Measurements from ENCODE around the gene MRPS35.

MRPS35 gene

DNA sequence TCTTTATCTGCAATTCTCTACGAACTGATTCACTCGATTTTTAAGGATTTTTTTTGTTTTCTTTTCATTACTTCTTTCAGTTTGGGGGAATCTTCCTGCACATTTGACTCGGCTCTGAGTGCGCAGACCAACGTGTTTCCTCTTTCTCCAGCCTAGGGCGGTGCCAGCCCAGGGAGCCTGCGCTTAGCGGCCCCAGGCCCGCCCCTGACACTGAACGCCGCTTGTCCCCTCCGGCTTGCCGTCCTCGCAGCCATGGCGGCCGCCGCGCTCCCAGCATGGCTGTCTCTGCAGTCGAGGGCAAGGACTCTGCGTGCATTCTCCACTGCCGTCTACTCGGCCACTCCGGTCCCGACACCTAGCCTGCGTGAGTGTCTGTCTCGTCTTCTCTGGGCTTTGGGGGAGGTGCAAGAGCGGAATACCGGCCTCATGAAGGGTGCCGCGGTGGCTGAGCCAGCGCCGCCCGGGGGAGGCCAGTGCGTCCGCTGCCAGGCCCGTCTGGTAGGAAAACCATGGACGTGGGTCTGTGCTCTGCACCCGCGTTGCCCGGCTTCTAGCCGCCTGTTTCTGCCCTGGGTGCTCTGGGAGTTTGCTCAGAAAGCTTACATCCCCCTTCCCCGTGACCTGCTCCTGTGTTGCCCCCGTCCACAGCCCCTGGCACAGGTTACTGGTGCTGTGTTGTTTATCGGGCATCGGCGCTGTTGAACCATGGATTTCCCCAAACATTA is at the start of gene MRPS35:
Gene MRPS35 (plus strand): TSS at position 241 of the 725 bp plus-strand sequence. CDS start 12 bp downstream, at position 253.
- DNase-seq (ENCODE audit: low spot score) = peak; percentile 92

DNA sequence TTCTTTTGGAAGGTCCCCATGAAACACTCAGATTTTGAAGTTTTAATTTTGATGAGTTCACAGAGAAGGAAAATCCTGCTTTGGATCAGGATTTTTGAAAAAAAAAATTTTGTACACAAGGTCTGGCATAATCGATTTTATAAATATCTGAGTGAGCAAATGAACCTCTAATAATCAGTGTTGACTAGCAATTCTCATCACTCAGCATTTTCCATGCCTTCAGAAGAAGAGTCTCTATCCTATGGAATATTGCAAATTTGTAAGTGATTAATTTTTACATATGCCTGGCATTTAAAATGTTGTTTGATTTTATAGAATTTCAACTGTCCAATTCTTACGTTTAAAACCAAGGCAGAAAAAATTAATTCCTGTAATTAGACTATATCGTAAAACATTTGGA is 44.9 kb upstream of the MRPS35 start:
- Histone ChIP-seq H3K27ac (no peak overlapping the region), H3K4me3 (no peak overlapping the region)
- DNase-seq (ENCODE audit: low spot score) = no peak
- TF ChIP-seq, protein P1, sequence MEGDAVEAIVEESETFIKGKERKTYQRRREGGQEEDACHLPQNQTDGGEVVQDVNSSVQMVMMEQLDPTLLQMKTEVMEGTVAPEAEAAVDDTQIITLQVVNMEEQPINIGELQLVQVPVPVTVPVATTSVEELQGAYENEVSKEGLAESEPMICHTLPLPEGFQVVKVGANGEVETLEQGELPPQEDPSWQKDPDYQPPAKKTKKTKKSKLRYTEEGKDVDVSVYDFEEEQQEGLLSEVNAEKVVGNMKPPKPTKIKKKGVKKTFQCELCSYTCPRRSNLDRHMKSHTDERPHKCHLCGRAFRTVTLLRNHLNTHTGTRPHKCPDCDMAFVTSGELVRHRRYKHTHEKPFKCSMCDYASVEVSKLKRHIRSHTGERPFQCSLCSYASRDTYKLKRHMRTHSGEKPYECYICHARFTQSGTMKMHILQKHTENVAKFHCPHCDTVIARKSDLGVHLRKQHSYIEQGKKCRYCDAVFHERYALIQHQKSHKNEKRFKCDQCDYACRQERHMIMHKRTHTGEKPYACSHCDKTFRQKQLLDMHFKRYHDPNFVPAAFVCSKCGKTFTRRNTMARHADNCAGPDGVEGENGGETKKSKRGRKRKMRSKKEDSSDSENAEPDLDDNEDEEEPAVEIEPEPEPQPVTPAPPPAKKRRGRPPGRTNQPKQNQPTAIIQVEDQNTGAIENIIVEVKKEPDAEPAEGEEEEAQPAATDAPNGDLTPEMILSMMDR (IDR thresholded peaks at IDR 0.05) = no peak

More for the DNA sequence above, at the start of gene MRPS35:
- Histone ChIP-seq H3K4me3 (peak within 1 kb of the TSS; percentile 92), H3K27ac (peak within 1 kb of the TSS; percentile 77 to 84)
- TF ChIP-seq, protein P1 (IDR thresholded peaks at IDR 0.05) = no peak

DNA sequence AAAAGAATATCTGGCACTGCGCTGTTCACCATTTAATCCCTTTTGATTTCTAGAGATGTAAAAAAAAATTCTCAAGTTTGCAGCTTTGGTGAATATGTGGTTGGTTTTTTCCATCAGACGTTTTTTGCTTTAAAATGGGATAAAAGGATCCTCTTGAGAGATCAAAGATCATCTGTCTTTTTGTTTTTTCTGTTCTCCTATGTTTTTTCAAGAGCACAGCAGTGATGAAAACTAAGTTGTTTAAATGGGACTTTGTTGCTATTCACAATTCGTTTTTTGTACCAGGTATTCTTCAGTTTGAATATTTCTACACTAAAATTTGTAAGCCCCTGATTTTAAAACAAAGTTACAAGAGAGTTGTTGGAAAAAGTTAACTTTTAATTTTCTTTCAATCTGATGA is 44.1 kb upstream of the MRPS35 start:
- H3K27ac ChIP-seq = peak overlapping the region in 1 of 2 donors; percentile 69
- TF ChIP-seq, protein P1 (IDR thresholded peaks at IDR 0.05) = no peak
- no peak for DNase-seq (ENCODE audit: low spot score)
- H3K4me3 ChIP-seq = no peak overlapping the region

DNA sequence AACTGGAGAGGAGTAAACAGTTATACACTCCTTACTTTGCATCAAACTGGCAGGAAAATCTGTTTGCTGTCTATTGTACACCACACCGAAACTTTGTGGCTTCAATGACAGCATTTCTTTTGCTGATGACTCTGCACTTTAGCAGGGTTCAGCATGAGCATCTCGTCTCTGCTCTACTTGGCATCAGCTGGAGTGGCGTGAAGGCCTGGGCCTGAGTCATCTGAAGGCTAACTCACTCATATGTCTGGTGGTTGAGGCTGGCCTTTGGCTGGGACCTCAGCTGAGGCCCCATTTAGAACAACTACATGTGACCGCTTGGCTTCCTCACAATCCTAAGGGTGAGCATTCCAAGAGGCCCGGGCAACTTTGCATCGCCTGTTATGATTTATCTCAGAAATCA is 43.1 kb upstream of the MRPS35 start:
- peak; percentile 77 for DNase-seq (ENCODE audit: low spot score)
- Histone ChIP-seq H3K27ac (peak overlapping the region; percentile 64 to 69), H3K4me3 (no peak overlapping the region)
- TF ChIP-seq, protein P1 (IDR thresholded peaks at IDR 0.05) = no peak

DNA sequence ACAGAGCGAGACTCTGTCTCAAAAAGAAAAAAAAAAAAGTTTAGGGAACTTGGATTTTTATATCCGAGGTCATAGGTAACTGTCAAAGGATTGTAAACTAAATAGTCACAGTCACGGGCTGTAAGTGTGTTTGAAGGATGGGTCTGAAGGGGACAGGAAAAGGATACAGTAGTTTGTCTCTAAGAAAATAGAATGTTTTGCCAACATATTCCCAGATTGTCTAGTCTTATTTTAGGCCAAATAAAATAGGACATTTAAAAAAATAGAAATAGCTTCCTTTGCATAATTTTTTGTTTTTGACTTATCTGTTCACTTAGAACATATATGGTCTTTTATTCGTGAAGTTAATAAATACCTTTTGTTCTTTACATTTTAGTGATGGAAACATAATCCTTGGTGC is 38.6 kb upstream of the MRPS35 start:
- H3K4me3 ChIP-seq = no peak overlapping the region
- no peak for DNase-seq (ENCODE audit: low spot score)
- peak overlapping the region; percentile 29 to 51 for H3K27ac ChIP-seq
- TF ChIP-seq, protein P1 (IDR thresholded peaks at IDR 0.05) = no peak

DNA sequence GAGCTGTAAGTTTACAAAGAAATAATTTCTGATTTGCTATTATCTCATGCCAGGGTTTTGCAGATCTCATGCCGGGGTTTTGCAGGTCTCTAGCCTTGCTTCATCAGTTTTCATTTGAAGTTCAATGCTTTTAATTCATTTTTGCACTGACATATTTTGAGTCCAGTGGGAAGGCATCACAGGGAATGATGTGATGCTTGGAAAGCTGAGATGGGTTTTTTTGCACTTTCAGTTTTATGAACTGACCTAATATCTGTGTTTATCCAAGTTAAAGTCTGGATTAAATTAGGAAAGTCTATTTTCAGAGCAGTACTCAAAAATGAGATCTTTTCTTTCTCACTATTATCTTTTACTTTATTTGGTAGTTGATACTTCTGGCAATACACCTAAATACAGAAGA is 38.0 kb upstream of the MRPS35 start:
- TF ChIP-seq, protein P1 (IDR thresholded peaks at IDR 0.05) = no peak
- Histone ChIP-seq H3K4me3 (peak overlapping the region; percentile 5), H3K27ac (peak overlapping the region; percentile 29 to 40)
- no peak for DNase-seq (ENCODE audit: low spot score)

DNA sequence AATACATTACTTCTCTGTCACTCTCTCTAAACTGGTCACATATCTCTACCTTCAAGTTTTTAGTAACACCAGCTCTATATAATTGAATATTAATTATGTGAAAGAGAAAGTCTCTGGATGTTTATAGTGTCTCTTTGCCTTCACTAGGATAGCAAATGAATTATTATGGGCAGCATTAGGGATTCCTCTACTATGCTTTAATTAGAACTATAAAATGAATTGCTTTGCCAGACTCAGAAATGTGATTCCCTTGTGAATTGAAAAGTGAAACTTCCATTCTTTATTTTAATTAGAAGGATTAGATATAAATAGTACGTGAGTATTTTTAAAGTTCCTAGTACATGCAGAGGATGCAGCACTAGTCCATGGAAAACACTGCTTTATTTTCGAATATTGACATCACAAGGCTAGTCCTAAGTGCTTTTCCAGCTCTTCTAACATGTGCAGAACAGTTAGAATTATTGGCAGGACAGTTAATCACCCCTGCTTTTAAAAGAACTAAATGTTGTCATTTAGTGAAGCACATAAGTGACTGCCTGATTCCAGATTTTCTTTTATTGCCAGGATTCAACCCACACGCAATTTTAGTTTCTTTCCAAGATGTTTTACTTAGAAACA is 37.4 kb upstream of the MRPS35 start:
- no peak for DNase-seq (ENCODE audit: low spot score)
- TF ChIP-seq, protein P1 (IDR thresholded peaks at IDR 0.05) = no peak
- H3K27ac ChIP-seq = peak overlapping the region; percentile 29 to 40
- H3K4me3 ChIP-seq = peak overlapping the region; percentile 5
